HT1080 (cell line): ENCODE results near the gene SLC35G1. TPM values are rescaled to one million over a fixed set of nuclear protein-coding genes. Genes with fewer than 3 reads are reported as not detected.

ENCODE experiments used
- DNase-seq: peaks from one replicate; pipeline ENCODE4 v3.0.0-alpha.2; 2015; ENCODE audit warnings: low read depth
- total RNA-seq: library from RNA; depleted of rRNA; stranded (reverse); fragments of >200 nt; shearing (Covaris generic); gene quantifications from 2 replicates; pipeline ENCODE4 v1.2.3, GENCODE V29; 2014; rRNA removed

Gene SLC35G1
- total RNA-seq, 1 experiment from 2014 or later = 15.0 TPM

DNA sequence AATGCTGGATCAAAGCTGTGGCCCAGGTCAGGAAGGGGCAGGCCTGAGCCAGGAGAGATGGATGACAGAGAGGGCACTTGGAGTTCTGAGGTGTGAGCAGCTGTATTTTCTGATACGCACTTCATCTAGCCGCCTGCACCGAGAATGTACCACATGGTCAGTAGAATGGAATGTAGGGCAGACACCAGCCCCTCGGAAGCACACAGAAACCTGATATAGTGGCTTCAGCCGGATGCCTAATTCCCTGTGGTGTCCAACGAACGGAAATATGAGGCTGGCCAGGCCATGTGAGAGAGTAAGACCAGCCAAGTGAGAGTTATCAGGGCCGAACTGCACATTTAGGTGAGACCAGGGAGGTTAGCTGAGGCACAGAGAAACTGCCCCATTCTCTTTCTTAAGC lies 53.3 kb downstream of the SLC35G1 start:
- peak; percentile 95 for DNase-seq

DNA sequence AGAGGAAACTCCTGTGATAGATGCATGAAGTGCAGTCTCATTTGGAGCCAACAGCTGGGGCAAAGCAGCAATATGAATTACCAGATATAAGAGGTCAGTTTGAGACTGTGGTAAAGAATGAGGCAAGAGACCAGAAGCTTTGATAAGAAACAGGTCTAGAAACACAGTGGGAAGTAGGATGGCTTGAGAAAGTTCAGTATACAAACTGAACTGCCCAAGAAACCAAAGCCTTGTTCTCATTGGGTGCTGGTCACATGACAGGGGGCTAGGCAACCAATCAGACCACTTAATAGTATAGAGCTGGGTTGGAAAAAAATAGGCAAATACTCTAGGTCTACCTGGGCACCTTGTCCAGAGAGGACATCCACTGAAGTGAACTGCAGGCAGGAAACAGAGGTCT lies 53.7 kb downstream of the SLC35G1 start:
- no peak for DNase-seq

DNA sequence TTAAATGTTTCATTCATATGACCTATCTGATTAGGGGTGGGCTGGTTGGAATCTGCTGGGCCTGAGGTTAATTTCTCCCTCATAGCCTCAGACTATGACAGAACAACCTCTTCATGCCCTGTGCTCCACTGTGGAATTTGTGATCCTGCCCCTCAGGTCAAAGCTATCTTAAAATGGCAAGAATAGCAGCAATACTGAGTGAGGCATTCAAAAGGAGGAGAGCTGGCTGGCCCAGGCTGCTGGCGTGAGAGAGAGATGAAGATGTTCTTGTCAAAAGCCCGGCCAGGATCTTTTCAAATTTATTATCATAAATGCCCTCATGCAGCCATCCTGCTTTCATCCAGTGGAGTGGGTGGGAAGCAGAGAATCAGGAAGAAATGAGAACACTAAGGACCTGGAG lies 58.1 kb downstream of the SLC35G1 start:
- no peak for DNase-seq

Other genes with a start within 250 kb of the SLC35G1 start
- gene FRA10AC1, start 191.4 kb upstream of the SLC35G1 start, total RNA-seq = 2.3 and 3.1 TPM in 2 replicates
- gene LGI1, start 136.0 kb upstream of the SLC35G1 start, total RNA-seq = 0.02 TPM in 1 of 2 replicates, not detected in the other
- gene PLCE1, start 100.0 kb downstream of the SLC35G1 start, total RNA-seq = 2.8 and 3.3 TPM in 2 replicates